C4-2B (cell line): Measurements from ENCODE around the gene ZNF14.
"Not testable (repeated sequence)": the region's sequence is repeated elsewhere in the genome, so short reads cannot be mapped to it uniquely, and the experiment has no call there.

Experiments
- H3K27ac ChIP-seq: fragments of 450-650 bp; 2 replicates; pipeline ENCODE4 v1.5.1; 2017
- ZFX ChIP-seq: fragments of 450-650 bp; IDR thresholded peaks from 2 replicates; pipeline ENCODE4 v1.6.1; 2017
- TF ChIP-seq, protein P1 (sequence below): fragments of 450-650 bp; conservative IDR thresholded peaks from 2 replicates; pipeline ENCODE4 v1.5.1; 2017; ENCODE audit warnings: mild to moderate bottlenecking

The ZNF14 gene

DNA sequence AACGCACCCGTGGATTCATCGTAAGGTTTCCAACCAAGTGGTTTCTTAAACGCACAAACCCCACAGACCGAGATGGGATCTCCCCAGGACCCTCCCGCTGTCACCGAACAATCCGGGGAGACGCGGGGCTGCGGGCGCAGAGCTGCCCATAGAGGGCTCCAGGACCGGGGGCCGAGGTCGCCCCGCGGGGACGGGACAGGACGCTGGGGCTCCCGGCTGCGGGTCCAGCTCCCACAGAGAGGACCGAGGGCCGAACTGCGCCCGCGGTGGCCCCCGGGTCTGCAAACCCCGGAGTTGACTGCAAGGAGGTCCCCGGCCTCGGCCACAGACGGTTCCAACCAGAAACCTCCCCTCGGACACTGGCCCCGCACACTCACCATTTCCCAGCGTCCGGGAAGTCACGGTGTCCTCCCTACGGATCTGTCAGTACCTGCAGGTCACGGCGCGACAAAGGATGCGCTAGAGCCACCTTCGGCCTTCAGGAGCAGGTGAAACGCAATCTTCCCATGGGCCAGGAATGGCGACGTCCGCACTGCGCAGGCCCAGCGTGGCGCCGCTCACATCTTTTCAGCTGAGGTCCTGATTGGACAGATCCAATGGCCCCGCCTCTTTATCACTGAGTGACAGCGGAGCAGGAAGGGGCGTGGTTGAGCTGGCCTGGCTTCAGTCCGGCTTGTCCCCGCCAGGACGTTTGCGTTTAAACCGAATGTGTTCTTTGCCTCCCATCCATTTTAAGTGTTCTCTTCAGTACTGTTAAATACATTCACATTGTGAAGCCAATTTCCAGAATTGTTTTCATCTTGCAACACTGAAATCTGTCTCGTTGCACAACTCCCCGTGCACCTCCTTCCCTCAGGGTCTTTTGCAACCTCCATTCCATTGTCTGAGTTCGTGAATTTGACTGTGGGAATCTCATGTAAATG, at the start of gene ZNF14:
Gene ZNF14, minus strand, starts transcription at position 534 of the 923 bp plus-strand sequence. Its CDS starts 154 bp downstream, at position 380.
- TF ChIP-seq ZFX: peak; percentile 76; the same call in 1 of the 2 replicates
- TF ChIP-seq, protein P1, sequence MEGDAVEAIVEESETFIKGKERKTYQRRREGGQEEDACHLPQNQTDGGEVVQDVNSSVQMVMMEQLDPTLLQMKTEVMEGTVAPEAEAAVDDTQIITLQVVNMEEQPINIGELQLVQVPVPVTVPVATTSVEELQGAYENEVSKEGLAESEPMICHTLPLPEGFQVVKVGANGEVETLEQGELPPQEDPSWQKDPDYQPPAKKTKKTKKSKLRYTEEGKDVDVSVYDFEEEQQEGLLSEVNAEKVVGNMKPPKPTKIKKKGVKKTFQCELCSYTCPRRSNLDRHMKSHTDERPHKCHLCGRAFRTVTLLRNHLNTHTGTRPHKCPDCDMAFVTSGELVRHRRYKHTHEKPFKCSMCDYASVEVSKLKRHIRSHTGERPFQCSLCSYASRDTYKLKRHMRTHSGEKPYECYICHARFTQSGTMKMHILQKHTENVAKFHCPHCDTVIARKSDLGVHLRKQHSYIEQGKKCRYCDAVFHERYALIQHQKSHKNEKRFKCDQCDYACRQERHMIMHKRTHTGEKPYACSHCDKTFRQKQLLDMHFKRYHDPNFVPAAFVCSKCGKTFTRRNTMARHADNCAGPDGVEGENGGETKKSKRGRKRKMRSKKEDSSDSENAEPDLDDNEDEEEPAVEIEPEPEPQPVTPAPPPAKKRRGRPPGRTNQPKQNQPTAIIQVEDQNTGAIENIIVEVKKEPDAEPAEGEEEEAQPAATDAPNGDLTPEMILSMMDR: no peak
- peak within 1 kb of the TSS; percentile 81 for H3K27ac ChIP-seq

DNA sequence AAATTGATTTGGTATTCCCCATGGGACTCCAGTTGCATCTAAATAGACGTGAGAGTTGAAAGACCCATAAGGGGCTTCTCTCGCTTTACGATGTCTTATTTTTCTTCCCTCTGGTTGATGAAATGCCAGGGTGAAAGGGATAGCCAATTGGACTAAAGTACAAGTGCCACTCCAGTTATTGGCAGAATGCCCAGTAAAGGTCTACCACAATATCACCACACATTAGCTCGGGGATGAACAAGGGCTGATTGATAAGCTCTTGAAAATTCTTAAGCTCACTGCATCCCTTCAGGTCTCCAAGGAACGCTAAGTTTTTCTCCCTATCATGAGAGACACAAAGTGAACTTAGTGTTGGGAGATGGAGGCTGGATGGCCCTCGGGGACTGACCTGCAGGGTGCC, 48.9 kb upstream of the ZNF14 start:
- not testable (repeated sequence) for H3K27ac ChIP-seq

DNA sequence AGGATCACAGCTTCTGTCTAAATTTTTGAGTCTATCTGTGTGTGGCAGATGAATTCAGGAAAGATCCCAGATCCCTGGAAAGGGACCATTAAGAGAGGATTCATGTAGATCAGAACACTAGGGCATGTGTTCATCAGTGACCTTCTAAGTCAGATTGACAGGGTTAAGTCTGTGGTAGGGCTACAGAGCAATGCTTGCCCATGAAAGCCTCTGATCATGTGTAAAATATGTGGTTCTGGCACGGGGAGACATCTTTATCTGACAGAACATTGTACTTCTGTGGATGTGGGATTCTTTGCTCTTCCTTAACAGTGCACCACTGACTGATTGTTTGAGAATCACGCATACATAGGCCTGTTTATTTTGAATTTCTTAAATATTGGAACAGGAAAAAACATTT, 45.8 kb upstream of the ZNF14 start:
- TF ChIP-seq ZFX: no peak
- TF ChIP-seq, protein P1: no peak
- H3K27ac ChIP-seq: no peak overlapping the region

DNA sequence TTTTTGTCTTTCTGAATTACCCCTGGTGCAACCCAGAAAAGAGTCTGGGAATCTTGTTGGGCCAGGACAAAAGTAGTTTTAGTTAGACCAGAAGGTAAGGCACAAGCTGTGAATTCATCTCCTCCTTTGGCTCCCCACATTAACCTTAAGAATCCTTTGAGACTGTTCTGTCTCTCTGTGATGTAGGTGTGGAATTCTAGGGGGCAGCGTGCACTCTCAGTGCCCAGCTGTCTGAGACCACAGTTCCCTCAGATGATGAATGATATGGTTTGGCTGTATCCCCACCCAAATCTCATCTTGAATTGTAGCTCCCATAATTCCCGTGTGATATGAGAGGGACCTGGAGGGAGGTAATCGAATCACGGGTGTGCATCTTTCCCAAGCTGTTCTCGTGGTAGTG, 44.8 kb upstream of the ZNF14 start:
- H3K27ac ChIP-seq: no peak overlapping the region
- no peak for TF ChIP-seq ZFX
- TF ChIP-seq, protein P1: no peak

DNA sequence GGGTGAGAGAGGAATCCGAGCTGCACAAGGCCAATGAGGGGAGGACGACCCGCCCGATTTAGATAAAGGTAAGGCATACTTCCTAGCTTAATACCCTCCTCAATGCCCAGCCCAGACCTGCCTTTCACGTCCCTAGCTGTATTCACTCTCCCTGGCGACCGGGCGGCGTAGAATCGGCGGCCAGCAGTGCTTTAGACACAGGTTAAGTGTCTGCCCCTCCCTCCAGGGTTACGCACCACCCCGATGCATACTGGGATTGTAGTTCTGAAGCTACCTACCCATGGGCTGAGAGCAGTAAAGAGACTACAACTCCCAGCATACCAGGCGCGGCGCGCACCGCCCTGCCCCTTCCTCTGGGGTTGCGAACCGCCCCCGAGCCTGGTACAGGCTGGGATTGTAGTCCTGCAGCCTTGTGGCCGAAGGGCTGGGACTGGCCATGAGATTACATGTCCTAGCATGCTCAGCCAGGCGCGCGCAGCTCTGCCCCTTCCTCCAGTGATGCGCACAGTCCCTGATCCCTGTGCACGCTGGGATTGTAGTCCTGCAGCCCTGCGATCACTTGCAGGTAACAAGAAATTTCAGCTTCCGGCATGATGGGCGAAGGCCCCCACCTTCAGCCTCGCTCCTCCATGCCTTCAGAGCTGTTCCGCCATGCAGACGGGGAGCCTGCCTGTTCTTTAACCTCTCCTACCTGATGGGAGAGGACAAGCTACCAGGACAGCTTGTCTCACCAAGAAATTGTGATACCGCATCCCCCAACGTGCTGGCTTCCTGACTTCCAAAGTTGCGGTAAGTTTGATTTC, 43.5 kb upstream of the ZNF14 start:
- TF ChIP-seq, protein P1: no peak
- no peak for TF ChIP-seq ZFX
- H3K27ac ChIP-seq: peak overlapping the region; percentile 80

DNA sequence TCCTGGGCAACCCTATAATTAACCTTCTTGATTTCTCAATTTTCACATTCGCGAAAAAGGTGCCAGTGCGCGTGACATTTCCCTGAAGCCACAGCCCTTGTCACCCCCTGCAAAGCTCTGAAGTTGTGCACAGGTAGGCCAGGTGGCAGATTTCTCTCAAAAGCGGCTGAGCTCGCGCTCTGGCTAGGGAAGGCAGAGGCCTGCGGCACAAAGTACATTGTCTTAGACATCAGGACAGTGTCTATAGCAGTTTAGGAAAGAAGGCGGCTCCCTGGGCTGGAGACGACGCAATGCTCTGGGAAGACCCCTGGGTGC, 42.9 kb upstream of the ZNF14 start:
- TF ChIP-seq ZFX: no peak
- TF ChIP-seq, protein P1: no peak
- peak overlapping the region; percentile 80 for H3K27ac ChIP-seq

DNA sequence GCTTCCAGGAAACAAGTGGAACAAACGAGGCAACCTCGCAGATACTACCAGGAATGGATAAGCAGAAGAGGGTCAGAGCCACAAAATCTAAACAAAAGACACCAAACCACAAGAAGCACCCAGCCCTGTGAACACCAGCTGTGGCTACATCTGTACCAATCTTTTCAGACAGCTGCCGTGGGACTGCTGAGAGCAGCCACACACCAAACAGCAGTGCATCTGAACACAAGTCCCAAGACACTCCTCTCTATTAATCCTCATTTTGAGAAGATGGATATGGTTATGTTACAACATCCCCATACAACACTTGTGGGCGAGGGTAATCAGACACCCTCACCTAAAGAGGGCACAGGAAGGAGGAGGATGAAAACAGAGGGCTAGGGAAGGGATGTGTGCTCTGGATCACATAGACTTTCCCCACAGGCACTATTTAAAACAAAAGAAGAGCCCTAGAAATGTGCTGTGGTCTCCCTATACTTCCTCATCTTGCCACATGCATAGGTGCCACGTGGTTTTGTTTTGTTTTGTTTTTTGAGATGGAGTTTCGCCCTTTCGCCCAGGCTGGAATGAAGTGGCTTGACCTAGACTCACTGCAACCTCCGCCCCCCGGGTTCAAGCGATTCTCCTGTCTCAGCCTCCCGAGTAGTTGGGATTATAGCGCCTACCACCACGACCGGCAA, 41.6 kb upstream of the ZNF14 start:
- TF ChIP-seq, protein P1: no peak
- no peak for TF ChIP-seq ZFX
- no peak overlapping the region for H3K27ac ChIP-seq

DNA sequence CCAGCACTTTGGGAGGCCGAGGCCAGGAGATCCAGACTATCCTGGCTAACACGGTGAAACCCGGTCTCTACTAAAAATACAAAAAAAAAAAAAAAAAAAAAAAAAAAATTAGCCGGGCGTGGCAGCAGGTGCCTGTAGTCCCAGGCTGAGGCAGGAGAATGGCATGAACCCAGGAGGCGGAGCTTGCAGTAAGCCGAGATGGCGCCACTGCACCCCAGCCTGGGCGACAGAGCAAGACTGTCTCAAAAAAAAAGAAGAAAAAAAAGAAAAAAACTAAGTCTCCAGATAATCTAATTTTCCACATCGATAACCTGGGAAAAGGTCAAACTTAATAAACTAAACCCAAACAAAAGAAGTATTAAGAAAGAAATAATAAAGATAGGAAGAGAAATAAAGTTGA, 39.1 kb upstream of the ZNF14 start:
- not testable (repeated sequence) for H3K27ac ChIP-seq

DNA sequence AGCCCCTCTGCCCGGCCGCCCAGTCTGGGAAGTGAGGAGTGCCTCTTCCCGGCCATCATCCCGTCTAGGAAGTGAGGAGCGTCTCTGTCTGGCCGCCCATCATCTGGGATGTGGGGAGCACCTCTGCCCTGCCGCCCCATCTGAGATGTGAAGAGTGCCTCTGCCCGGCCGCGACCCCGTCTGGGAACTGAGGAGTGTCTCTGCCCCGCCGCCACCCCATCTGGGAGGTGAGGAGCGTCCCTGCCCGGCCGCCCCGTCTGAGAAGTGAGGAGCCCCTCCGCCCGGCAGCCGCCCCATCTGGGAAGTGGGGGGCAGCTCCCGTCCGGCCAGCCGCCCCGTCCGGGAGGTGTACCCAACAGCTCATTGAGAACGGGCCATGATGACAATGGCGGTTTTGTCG, 37.1 kb upstream of the ZNF14 start:
- H3K27ac ChIP-seq: not testable (repeated sequence)
